HG03439 (cell line): Measurements from ENCODE around the gene EIF4EBP3.

Source experiments
- ATAC-seq: cut with Tn5 transposase; IDR thresholded peaks from one replicate; pipeline ENCODE4 v1.9.1; 2021; ENCODE audit warnings: mild to moderate bottlenecking, moderate library complexity; ENCODE audit not compliant: unreplicated experiment

Gene EIF4EBP3

GRCh38 chr5:140547508-140548299 is at the start of gene EIF4EBP3:
Gene EIF4EBP3 (plus strand): TSS chr5:140547662. CDS start chr5:140547738, 76 bp downstream.
- ATAC-seq = peak; percentile 91

GRCh38 chr5:140497897-140498296 is 49.6 kb upstream of the EIF4EBP3 start:
- no peak for ATAC-seq

GRCh38 chr5:140498591-140498990 is 48.9 kb upstream of the EIF4EBP3 start:
- ATAC-seq = no peak

- no peak for ATAC-seq
These were observed 44.6 kb upstream of the EIF4EBP3 start for GRCh38 chr5:140502834-140503233.

- ATAC-seq = no peak
These were observed 37.6 kb upstream of the EIF4EBP3 start for GRCh38 chr5:140509898-140510297.

GRCh38 chr5:140513124-140513523 is 34.3 kb upstream of the EIF4EBP3 start:
- no peak for ATAC-seq

GRCh38 chr5:140524003-140524402 is 23.5 kb upstream of the EIF4EBP3 start:
- no peak for ATAC-seq

- no peak for ATAC-seq
These were observed 7.2 kb upstream of the EIF4EBP3 start for GRCh38 chr5:140540227-140540626.

GRCh38 chr5:140542972-140543371 is 4.5 kb upstream of the EIF4EBP3 start:
- no peak for ATAC-seq

GRCh38 chr5:140544986-140545385 is 2.5 kb upstream of the EIF4EBP3 start:
- no peak for ATAC-seq

- no peak for ATAC-seq
These were observed 1.9 kb upstream of the EIF4EBP3 start for GRCh38 chr5:140545606-140546005.

GRCh38 chr5:140546851-140547507 is 483 bp upstream of the EIF4EBP3 start:
- ATAC-seq = no peak

- ATAC-seq = no peak
These were observed 832 bp downstream of the EIF4EBP3 start for GRCh38 chr5:140548300-140548688.

GRCh38 chr5:140548791-140549190 is 1.3 kb downstream of the EIF4EBP3 start:
- no peak for ATAC-seq

GRCh38 chr5:140549237-140550144 is 2.0 kb downstream of the EIF4EBP3 start:
- no peak for ATAC-seq

GRCh38 chr5:140550147-140551079 is 3.0 kb downstream of the EIF4EBP3 start:
- ATAC-seq = no peak

- no peak for ATAC-seq
These were observed 4.4 kb downstream of the EIF4EBP3 start for GRCh38 chr5:140551872-140552271.

GRCh38 chr5:140553657-140554056 is 6.2 kb downstream of the EIF4EBP3 start:
- ATAC-seq = no peak

- ATAC-seq = no peak
These were observed 7.0 kb downstream of the EIF4EBP3 start for GRCh38 chr5:140554454-140554853.

- no peak for ATAC-seq
These were observed 8.4 kb downstream of the EIF4EBP3 start for GRCh38 chr5:140555747-140556312.
